ENCODE measurements around the gene EYA4. TPM values are rescaled to one million over a fixed set of nuclear protein-coding genes. Genes with fewer than 3 reads are reported as not detected.

Gene EYA4
- polyA plus RNA-seq, 1 of the 3 experiments (the other 2 are of a cell fraction), result 0.08 TPM

- Histone ChIP-seq H4K20me1 (ENCODE audit: insufficient read depth) (no peaks in the 10 kb centered on the region), H3K9me3 (no peaks in the 10 kb centered on the region), H3K36me3 (replicated peaks in 1 of 2; ENCODE audit: control insufficient read depth in 1 of 2, insufficient read depth in 2 of 2, low read length in 1 of 2) (no peaks in the 10 kb centered on the region), H2AFZ (ENCODE audit: low read depth) (peak overlapping the region; percentile 22; the same call in 1 of the 2 replicates), H3K4me3 (ENCODE audit: low read depth in 2 of 2, low read length in 1 of 2) (no peak overlapping the region), H3K79me2 (ENCODE audit: insufficient read depth) (no peaks in the 10 kb centered on the region), H3K27me3 (ENCODE audit: insufficient read depth) (no peaks in the 10 kb centered on the region), H3F3A (replicated peaks; ENCODE audit: insufficient read depth) (no peaks in the 10 kb centered on the region), H3K4me1 (ENCODE audit: control insufficient read depth in 1 of 2, insufficient read depth in 2 of 2, low read depth in 1 of 2, low read length in 1 of 2) (no peaks in the 10 kb centered on the region), H3K4me2 (no peak overlapping the region), H3K27ac (ENCODE audit: low read depth in 2 of 2, low read length in 1 of 2) (no peak overlapping the region), H3K9ac (no peak overlapping the region), H3K9me2 (no peaks in the 10 kb centered on the region)
- ChIA-PET POLR2A (no interaction called here), CTCF (interaction anchor here (0.8 to 1.4 kb wide), 2 partner anchors 168 to 390 kb away, joined by 3 to 4 read pairs; no protein-coding TSS in a partner anchor)
- no peak for TF ChIP-seq FOXM1 (IDR thresholded peaks at IDR 0.05; ENCODE audit: low read depth)
- DNase-seq, result no peak
- 22% methylated on average over 1 of the region's 1 CpG for WGBS (ENCODE audit: low lambda C conversion rate)
These were observed 111.9 kb downstream of the EYA4 start for GRCh38 chr6:133353061-133353460.

- TF ChIP-seq CHD2 (IDR thresholded peaks at IDR 0.05; ENCODE audit: low read length, partially characterized antibody), result no peak
- no peak for TF ChIP-seq USF2 (IDR thresholded peaks at IDR 0.05; ENCODE audit: borderline replicate concordance, low read depth, low read length)
- no peak for TF ChIP-seq RAD21 (IDR thresholded peaks at IDR 0.05; ENCODE audit: low read length)
- TF ChIP-seq CTCF (IDR thresholded peaks at IDR 0.05), result no peak
- no peak for TF ChIP-seq GABPA (IDR thresholded peaks at IDR 0.05; ENCODE audit: low read depth)
- no peak for TF ChIP-seq MXI1 (IDR thresholded peaks at IDR 0.05; ENCODE audit: low read depth, low read length)
- TF ChIP-seq NFIC (IDR thresholded peaks at IDR 0.05; ENCODE audit: borderline replicate concordance), result no peak
- no peak for TF ChIP-seq IRF3 (IDR thresholded peaks at IDR 0.05; ENCODE audit: low read depth, low read length)
- TF ChIP-seq FOXJ3 (CRISPR knock-in tag; IDR thresholded peaks at IDR 0.05), result no peak
- no peak for TF ChIP-seq JUND (IDR thresholded peaks at IDR 0.05)
- no peak for TF ChIP-seq TCF12 (IDR thresholded peaks at IDR 0.05)
- TF ChIP-seq, protein P1, sequence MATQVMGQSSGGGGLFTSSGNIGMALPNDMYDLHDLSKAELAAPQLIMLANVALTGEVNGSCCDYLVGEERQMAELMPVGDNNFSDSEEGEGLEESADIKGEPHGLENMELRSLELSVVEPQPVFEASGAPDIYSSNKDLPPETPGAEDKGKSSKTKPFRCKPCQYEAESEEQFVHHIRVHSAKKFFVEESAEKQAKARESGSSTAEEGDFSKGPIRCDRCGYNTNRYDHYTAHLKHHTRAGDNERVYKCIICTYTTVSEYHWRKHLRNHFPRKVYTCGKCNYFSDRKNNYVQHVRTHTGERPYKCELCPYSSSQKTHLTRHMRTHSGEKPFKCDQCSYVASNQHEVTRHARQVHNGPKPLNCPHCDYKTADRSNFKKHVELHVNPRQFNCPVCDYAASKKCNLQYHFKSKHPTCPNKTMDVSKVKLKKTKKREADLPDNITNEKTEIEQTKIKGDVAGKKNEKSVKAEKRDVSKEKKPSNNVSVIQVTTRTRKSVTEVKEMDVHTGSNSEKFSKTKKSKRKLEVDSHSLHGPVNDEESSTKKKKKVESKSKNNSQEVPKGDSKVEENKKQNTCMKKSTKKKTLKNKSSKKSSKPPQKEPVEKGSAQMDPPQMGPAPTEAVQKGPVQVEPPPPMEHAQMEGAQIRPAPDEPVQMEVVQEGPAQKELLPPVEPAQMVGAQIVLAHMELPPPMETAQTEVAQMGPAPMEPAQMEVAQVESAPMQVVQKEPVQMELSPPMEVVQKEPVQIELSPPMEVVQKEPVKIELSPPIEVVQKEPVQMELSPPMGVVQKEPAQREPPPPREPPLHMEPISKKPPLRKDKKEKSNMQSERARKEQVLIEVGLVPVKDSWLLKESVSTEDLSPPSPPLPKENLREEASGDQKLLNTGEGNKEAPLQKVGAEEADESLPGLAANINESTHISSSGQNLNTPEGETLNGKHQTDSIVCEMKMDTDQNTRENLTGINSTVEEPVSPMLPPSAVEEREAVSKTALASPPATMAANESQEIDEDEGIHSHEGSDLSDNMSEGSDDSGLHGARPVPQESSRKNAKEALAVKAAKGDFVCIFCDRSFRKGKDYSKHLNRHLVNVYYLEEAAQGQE (IDR thresholded peaks at IDR 0.05; ENCODE audit: low read depth, low read length), result no peak
- TF ChIP-seq FOSL2 (IDR thresholded peaks at IDR 0.05; ENCODE audit: borderline replicate concordance, low read depth), result no peak
- no peak for TF ChIP-seq RXRA (IDR thresholded peaks at IDR 0.05; ENCODE audit: borderline replicate concordance, low read depth)
- no peak for TF ChIP-seq NRF1 (IDR thresholded peaks at IDR 0.05; ENCODE audit: low read depth, low read length)
- no peak for TF ChIP-seq POLR2AphosphoS5 (IDR thresholded peaks at IDR 0.05; ENCODE audit: low read depth, low read length)
- no peak for TF ChIP-seq FOXM1 (IDR thresholded peaks at IDR 0.05; ENCODE audit: low read depth)
- TF ChIP-seq, protein P2, sequence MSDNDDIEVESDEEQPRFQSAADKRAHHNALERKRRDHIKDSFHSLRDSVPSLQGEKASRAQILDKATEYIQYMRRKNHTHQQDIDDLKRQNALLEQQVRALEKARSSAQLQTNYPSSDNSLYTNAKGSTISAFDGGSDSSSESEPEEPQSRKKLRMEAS (IDR thresholded peaks at IDR 0.05; ENCODE audit: low read depth), result no peak
- no peak for DNase-seq
- H2AFZ ChIP-seq (ENCODE audit: low read depth), result no peak overlapping the region
- CTCF ChIA-PET, result no interaction called here
- no peaks in the 10 kb centered on the region for H3K9me2 ChIP-seq
- H4K20me1 ChIP-seq (ENCODE audit: insufficient read depth), result no peaks in the 10 kb centered on the region
- no peaks in the 10 kb centered on the region for H3F3A ChIP-seq (replicated peaks; ENCODE audit: insufficient read depth)
- H3K9ac ChIP-seq, result no peak overlapping the region
- no peak overlapping the region for H3K4me2 ChIP-seq
- H3K9me3 ChIP-seq, result no peaks in the 10 kb centered on the region
- no peaks in the 10 kb centered on the region for H3K4me1 ChIP-seq (ENCODE audit: control insufficient read depth in 1 of 2, insufficient read depth in 2 of 2, low read depth in 1 of 2, low read length in 1 of 2)
- H3K4me3 ChIP-seq (ENCODE audit: low read depth in 2 of 2, low read length in 1 of 2), result no peak overlapping the region
- 30% methylated on average over 3 of the region's 3 CpGs for WGBS (ENCODE audit: low lambda C conversion rate)
- H3K79me2 ChIP-seq (ENCODE audit: insufficient read depth), result no peaks in the 10 kb centered on the region
- no peaks in the 10 kb centered on the region for H3K27me3 ChIP-seq (ENCODE audit: insufficient read depth)
- H3K36me3 ChIP-seq (replicated peaks in 1 of 2; ENCODE audit: control insufficient read depth in 1 of 2, insufficient read depth in 2 of 2, low read length in 1 of 2), result no peaks in the 10 kb centered on the region
- H3K27ac ChIP-seq (ENCODE audit: low read depth in 2 of 2, low read length in 1 of 2), result no peak overlapping the region
- POLR2A ChIA-PET, result no interaction called here
These were observed 114.8 kb downstream of the EYA4 start for GRCh38 chr6:133355922-133356321.
